Prostate gland (tissue), 2 donors: Measurements from ENCODE around the gene HHIPL1. TPM values are rescaled to one million over a fixed set of nuclear protein-coding genes. Genes with fewer than 3 reads are reported as not detected.

Experiments
- DNase-seq: peaks from one replicate; pipeline ENCODE4 v3.0.0-alpha.2; 2019; ENCODE audit warnings: low spot score
- H3K27ac ChIP-seq, 2 donors: fragments of 200-600 bp; sonication (generic); 2 replicates each; pipeline ENCODE4 v1.5.1; 2017 to 2019
- H3K27me3 ChIP-seq: fragments of 200-600 bp; sonication (generic); replicated peaks from 2 replicates; pipeline ENCODE4 v1.5.1; 2019; ENCODE audit not compliant: insufficient read depth
- H3K36me3 ChIP-seq, 2 donors: fragments of 200-600 bp; sonication (generic); 1 replicate in 1 of 2; 2 replicates in 1 of 2; pipeline versions ENCODE4 v1.5.1 to v1.8.1; 2017 to 2019
- H3K4me1 ChIP-seq: fragments of 200-600 bp; sonication (generic); replicated peaks from 2 replicates; pipeline ENCODE4 v1.5.1; 2019
- H3K4me3 ChIP-seq, 2 donors: fragments of 200-600 bp; sonication (generic); 2 replicates each; pipeline ENCODE4 v1.5.1; 2017 to 2019
- H3K9me3 ChIP-seq: fragments of 200-600 bp; sonication (generic); 2 replicates; pipeline ENCODE4 v1.5.1; 2017
- POLR2A ChIP-seq: fragments of 450-650 bp; IDR thresholded peaks from one replicate; pipeline ENCODE4 v1.6.1; 2016; ENCODE audit warnings: antibody characterized with exemption, mild to moderate bottlenecking
- POLR2AphosphoS5 ChIP-seq: sonication (generic); formaldehyde crosslinking; IDR thresholded peaks from one replicate; pipeline ENCODE4 v1.6.1; 2017; ENCODE audit warnings: antibody characterized with exemption
- WGBS: methylation state at CpG from one replicate; pipeline ENCODE4 v1.1.5; 2018; 5-methylcytosine and 5-hydroxymethylcytosine counted together
- intact Hi-C: fragments of 100-400 bp; cut with DNase I; formaldehyde crosslinking; loops from one replicate; pipeline ENCODE4 v1.14.2; 2022
- total RNA-seq, 2 donors: library from RNA; depleted of rRNA; stranded (reverse); fragments of >200 nt; gene quantifications; one replicate each; pipeline ENCODE4 v1.1.0, GENCODE V29; 2016
- TF ChIP-seq, protein P1 (sequence below), 4 experiments: fragments of 200-600 bp in 2 of 4; fragments of 450-650 bp in 2 of 4; sonication (generic) in 2 of 4; IDR thresholded peaks; 1 replicate in 3 of 4; 2 replicates in 1 of 4; pipeline ENCODE4 v1.5.1; 2016 to 2019; ENCODE audit warnings: antibody characterized with exemption in 4 of 4, mild to moderate bottlenecking in 2 of 4, moderate library complexity in 2 of 4

HHIPL1 gene
- total RNA-seq, 2 donors from 2014 or later: 2.8 to 4.5 TPM

GRCh38 chr14:99699861-99700260 is 54.9 kb downstream of the HHIPL1 start:
- no peaks in the 10 kb centered on the region for H3K27me3 ChIP-seq
- intact Hi-C loops: no loop called here

GRCh38 chr14:99700379-99700778 is 55.5 kb downstream of the HHIPL1 start:
- H3K27me3 ChIP-seq: no peaks in the 10 kb centered on the region
- H3K27ac ChIP-seq: no peak overlapping the region
- no peaks in the 10 kb centered on the region for H3K9me3 ChIP-seq
- TF ChIP-seq, protein P1, sequence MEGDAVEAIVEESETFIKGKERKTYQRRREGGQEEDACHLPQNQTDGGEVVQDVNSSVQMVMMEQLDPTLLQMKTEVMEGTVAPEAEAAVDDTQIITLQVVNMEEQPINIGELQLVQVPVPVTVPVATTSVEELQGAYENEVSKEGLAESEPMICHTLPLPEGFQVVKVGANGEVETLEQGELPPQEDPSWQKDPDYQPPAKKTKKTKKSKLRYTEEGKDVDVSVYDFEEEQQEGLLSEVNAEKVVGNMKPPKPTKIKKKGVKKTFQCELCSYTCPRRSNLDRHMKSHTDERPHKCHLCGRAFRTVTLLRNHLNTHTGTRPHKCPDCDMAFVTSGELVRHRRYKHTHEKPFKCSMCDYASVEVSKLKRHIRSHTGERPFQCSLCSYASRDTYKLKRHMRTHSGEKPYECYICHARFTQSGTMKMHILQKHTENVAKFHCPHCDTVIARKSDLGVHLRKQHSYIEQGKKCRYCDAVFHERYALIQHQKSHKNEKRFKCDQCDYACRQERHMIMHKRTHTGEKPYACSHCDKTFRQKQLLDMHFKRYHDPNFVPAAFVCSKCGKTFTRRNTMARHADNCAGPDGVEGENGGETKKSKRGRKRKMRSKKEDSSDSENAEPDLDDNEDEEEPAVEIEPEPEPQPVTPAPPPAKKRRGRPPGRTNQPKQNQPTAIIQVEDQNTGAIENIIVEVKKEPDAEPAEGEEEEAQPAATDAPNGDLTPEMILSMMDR (IDR thresholded peaks at IDR 0.05): no peak
- no peak for TF ChIP-seq POLR2A
- no peak for TF ChIP-seq POLR2AphosphoS5
- no peaks in the 10 kb centered on the region for H3K36me3 ChIP-seq
- H3K4me3 ChIP-seq: no peak overlapping the region
- intact Hi-C loops: no loop called here
- DNase-seq: no peak
- H3K4me1 ChIP-seq: no peaks in the 10 kb centered on the region
- 95% methylated on average over 6 of the region's 6 CpGs for WGBS

More at GRCh38 chr14:99699861-99700260, 54.9 kb downstream of the HHIPL1 start:
- no peak overlapping the region for H3K27ac ChIP-seq
- no peaks in the 10 kb centered on the region for H3K36me3 ChIP-seq
- no peak overlapping the region for H3K4me3 ChIP-seq
- no peaks in the 10 kb centered on the region for H3K9me3 ChIP-seq
- no peaks in the 10 kb centered on the region for H3K4me1 ChIP-seq
- no peak for DNase-seq
- 94% methylated on average over 16 of the region's 16 CpGs for WGBS
- TF ChIP-seq POLR2AphosphoS5: no peak
- TF ChIP-seq POLR2A: no peak
- TF ChIP-seq, protein P1 (IDR thresholded peaks at IDR 0.05): no peak

GRCh38 chr14:99701260-99701659 is 56.3 kb downstream of the HHIPL1 start:
- H3K27ac ChIP-seq: no peak overlapping the region
- no peak overlapping the region for H3K4me3 ChIP-seq
- WGBS: 97% methylated on average over 1 of the region's 1 CpG
- TF ChIP-seq, protein P1 (IDR thresholded peaks at IDR 0.05): no peak
- no peak for TF ChIP-seq POLR2A
- intact Hi-C loops: no loop called here
- no peaks in the 10 kb centered on the region for H3K4me1 ChIP-seq
- no peaks in the 10 kb centered on the region for H3K27me3 ChIP-seq
- H3K36me3 ChIP-seq: no peaks in the 10 kb centered on the region
- H3K9me3 ChIP-seq: no peaks in the 10 kb centered on the region
- no peak for DNase-seq

GRCh38 chr14:99702115-99702514 is 57.2 kb downstream of the HHIPL1 start:
- Histone ChIP-seq H3K9me3 (no peaks in the 10 kb centered on the region), H3K4me3 (no peak overlapping the region), H3K27me3 (no peaks in the 10 kb centered on the region), H3K36me3 (no peaks in the 10 kb centered on the region), H3K4me1 (no peaks in the 10 kb centered on the region), H3K27ac (no peak overlapping the region)
- no peak for DNase-seq
- TF ChIP-seq, protein P1 (IDR thresholded peaks at IDR 0.05): no peak
- TF ChIP-seq POLR2A (no peak), POLR2AphosphoS5 (no peak)
- intact Hi-C loops: no loop called here

DNA sequence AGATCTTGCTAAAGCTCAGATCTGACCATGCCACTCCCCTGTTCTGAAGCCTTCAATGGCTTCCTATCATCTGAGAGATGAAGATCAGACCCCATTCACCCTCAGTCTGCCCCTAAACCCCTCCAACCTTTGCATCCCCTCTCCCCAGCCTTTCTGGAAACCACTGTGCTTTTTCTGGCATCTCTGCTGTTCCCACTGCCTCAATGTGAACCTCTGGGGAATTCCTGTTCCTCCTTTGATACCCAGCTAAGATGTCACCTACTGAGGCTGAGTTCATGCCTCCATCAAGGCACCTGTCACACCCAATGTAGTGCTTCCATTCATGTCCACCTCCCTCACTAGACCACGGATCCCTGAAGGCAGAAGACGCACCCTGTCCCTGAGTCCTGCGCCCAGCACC is 58.5 kb downstream of the HHIPL1 start:
- TF ChIP-seq POLR2A (no peak), POLR2AphosphoS5 (no peak)
- TF ChIP-seq, protein P1 (IDR thresholded peaks at IDR 0.05): no peak
- Histone ChIP-seq H3K27ac (no peak overlapping the region), H3K4me1 (no peaks in the 10 kb centered on the region), H3K27me3 (no peaks in the 10 kb centered on the region), H3K4me3 (no peak overlapping the region), H3K9me3 (no peaks in the 10 kb centered on the region), H3K36me3 (no peaks in the 10 kb centered on the region)
- no peak for DNase-seq
- whole genome bisulfite sequencing: 97% methylated on average over 3 of the region's 3 CpGs
- intact Hi-C loops: no loop called here
